ENCODE data around the gene HPCAL1. TPM values are rescaled to one million over a fixed set of nuclear protein-coding genes. Genes with fewer than 3 reads are reported as not detected.
"Not testable (repeated sequence)": the region's sequence is repeated elsewhere in the genome, so short reads cannot be mapped to it uniquely, and the experiment has no call there.

Gene HPCAL1
- total RNA-seq, 4 donors from 2014 or later: 29.0 to 56.7 (median 34.5) TPM

- whole genome bisulfite sequencing, 2 donors: 76 to 90% methylated on average over 3 of the region's 3 CpGs
- H3K4me3 ChIP-seq: no peak overlapping the region
- no peaks in the 10 kb centered on the region for H3K27me3 ChIP-seq
- H3K27ac ChIP-seq: no peak overlapping the region
- no peak for DNase-seq (ENCODE audit: low spot score in 2 of 2)
- H3K36me3 ChIP-seq: no peaks in the 10 kb centered on the region
- H3K4me1 ChIP-seq: no peaks in the 10 kb centered on the region
- TF ChIP-seq POLR2A (IDR thresholded peaks at IDR 0.05): no peak
- no peak for TF ChIP-seq CTCF (IDR thresholded peaks at IDR 0.05)
- no peaks in the 10 kb centered on the region for H3K9me3 ChIP-seq
Observed at GRCh38 chr2:10258726-10259125, 44.0 kb upstream of the HPCAL1 start.

DNA sequence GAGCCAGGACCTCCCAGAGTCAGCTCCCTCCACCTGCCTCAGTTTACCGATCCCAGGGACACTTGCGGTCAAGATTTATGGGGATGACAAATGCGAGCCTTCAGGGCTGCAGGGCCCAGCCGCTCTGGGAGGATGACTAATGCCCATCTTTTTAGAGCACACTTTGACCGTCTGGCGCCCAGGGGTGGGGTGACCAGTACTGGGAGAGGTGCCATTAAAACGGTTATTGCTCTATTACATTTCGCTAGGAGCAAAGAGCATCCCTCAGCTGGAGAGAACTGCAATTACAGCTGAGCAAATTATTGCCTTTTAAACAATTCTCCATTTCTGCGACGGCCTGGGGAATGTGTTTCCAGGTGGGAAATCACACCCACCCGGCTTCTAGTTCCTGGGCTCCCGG, 42.6 kb upstream of the HPCAL1 start:
- H3K36me3 ChIP-seq: no peaks in the 10 kb centered on the region
- TF ChIP-seq EP300 (IDR thresholded peaks at IDR 0.05): no peak
- no peak for TF ChIP-seq CTCF (IDR thresholded peaks at IDR 0.05)
- no peak for TF ChIP-seq POLR2A (IDR thresholded peaks at IDR 0.05)
- no peak for DNase-seq (ENCODE audit: low spot score in 2 of 2)
- no peak overlapping the region for H3K27ac ChIP-seq
- H3K27me3 ChIP-seq: no peaks in the 10 kb centered on the region
- H3K9me3 ChIP-seq: no peaks in the 10 kb centered on the region
- no peak overlapping the region for H3K4me3 ChIP-seq
- no peaks in the 10 kb centered on the region for H3K4me1 ChIP-seq
- 64 to 75% methylated on average over 10 to 12 of the region's 12 CpGs for WGBS, 2 donors

- not testable (repeated sequence) for H3K27ac ChIP-seq; H3K36me3 ChIP-seq; H3K27me3 ChIP-seq; H3K4me1 ChIP-seq; DNase-seq (ENCODE audit: low spot score in 2 of 2); H3K4me3 ChIP-seq; H3K9me3 ChIP-seq
- WGBS, 2 donors: 87 to 91% methylated on average over 5 of the region's 5 CpGs
Observed at GRCh38 chr2:10263526-10263925, 39.2 kb upstream of the HPCAL1 start.

GRCh38 chr2:10264506-10265328, 38.0 kb upstream of the HPCAL1 start:
- Histone ChIP-seq H3K36me3 (no peaks in the 10 kb centered on the region), H3K4me3 (no peak overlapping the region), H3K9me3 (no peaks in the 10 kb centered on the region), H3K27ac (no peak overlapping the region), H3K27me3 (no peaks in the 10 kb centered on the region), H3K4me1 (no peaks in the 10 kb centered on the region)
- TF ChIP-seq EP300 (IDR thresholded peaks at IDR 0.05) (no peak), CTCF (IDR thresholded peaks at IDR 0.05) (no peak), POLR2A (IDR thresholded peaks at IDR 0.05) (no peak)
- 83 to 84% methylated on average over 26 of the region's 26 CpGs for WGBS, 2 donors
- no peak for DNase-seq (ENCODE audit: low spot score in 2 of 2)

DNA sequence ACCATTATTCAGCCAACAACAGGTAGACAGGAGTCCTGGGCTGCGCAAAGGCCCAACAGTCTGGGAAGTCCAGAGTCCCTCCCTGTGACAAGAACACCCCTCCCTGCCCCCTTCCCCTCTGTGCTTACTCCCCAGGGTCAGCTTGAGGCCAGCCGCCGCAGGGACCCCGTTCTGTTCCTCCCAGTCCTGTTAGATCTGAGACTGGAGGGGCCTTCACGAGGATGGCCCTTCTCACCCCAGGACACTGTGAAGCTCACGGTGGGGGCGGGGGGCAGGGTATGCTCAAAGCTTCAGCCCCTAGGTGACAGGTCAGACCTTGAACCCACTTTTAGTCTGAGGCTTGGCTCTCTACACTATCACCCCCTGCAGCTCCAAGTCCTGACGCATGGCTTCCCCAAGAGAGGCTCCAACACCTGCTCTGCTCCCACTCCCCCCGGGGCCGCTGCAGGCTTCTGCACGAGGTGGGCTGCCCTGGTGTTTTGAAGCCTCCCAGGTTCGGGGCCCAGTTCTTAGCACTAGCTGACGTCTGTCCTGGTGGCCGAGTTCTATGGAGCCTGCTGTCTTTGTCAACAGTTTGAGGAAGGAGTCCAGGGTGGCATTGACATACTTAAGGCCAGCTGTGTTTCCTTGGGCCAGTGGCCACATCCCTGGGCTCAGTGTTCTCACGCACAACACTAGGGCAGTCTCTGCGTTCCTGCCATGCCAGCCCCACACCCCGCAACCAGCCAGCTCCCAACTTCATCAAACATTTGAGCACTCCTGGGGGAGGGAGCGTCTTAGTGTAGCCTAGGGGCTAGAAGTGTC, 37.2 kb upstream of the HPCAL1 start:
- no peak overlapping the region for H3K4me3 ChIP-seq
- H3K36me3 ChIP-seq: no peaks in the 10 kb centered on the region
- H3K27ac ChIP-seq: no peak overlapping the region
- H3K4me1 ChIP-seq: peaks cover 0 to 3% (median 0%) of the 10 kb centered on the region in 4 donors
- H3K27me3 ChIP-seq: no peaks in the 10 kb centered on the region
- DNase-seq (ENCODE audit: low spot score in 2 of 2): no peak
- no peaks in the 10 kb centered on the region for H3K9me3 ChIP-seq
- TF ChIP-seq EP300 (IDR thresholded peaks at IDR 0.05) (no peak), POLR2A (IDR thresholded peaks at IDR 0.05) (no peak), CTCF (IDR thresholded peaks at IDR 0.05) (no peak)
- WGBS, 2 donors: 78 to 85% methylated on average over 15 to 18 of the region's 18 CpGs

Measured in tibial nerve (tissue), 4 donors.